T-helper 2 cell (primary cell): ENCODE data around the gene PALLD.

Experiments used
- DNase-seq, 5 experiments: peaks; one replicate each; pipeline versions ENCODE4 v3.0.0 to v3.0.0-alpha.2; 2012 to 2022

The PALLD gene

GRCh38 chr4:168882650-168883233 lies 385.9 kb downstream of the PALLD start:
- no peak for DNase-seq

- no peak for DNase-seq
Observed at GRCh38 chr4:168883513-168883912, 386.7 kb downstream of the PALLD start.

- no peak for DNase-seq
Observed at GRCh38 chr4:168884251-168885124, 387.6 kb downstream of the PALLD start.

GRCh38 chr4:168885400-168885799 lies 388.5 kb downstream of the PALLD start:
- no peak for DNase-seq

- DNase-seq, result no peak
Observed at GRCh38 chr4:168886351-168886750, 389.5 kb downstream of the PALLD start.

GRCh38 chr4:168887809-168888208 lies 391.0 kb downstream of the PALLD start:
- DNase-seq, result no peak

- no peak for DNase-seq
Observed at GRCh38 chr4:168888715-168889215, 391.9 kb downstream of the PALLD start.

GRCh38 chr4:168891086-168891485 lies 394.2 kb downstream of the PALLD start:
- no peak for DNase-seq

GRCh38 chr4:168891688-168892087 lies 394.8 kb downstream of the PALLD start:
- no peak for DNase-seq

GRCh38 chr4:168892475-168892874 lies 395.6 kb downstream of the PALLD start:
- DNase-seq, result no peak

GRCh38 chr4:168893205-168893604 lies 396.4 kb downstream of the PALLD start:
- no peak for DNase-seq

GRCh38 chr4:168893807-168894206 lies 397.0 kb downstream of the PALLD start:
- no peak for DNase-seq

- no peak for DNase-seq
Observed at GRCh38 chr4:168900080-168900479, 403.2 kb downstream of the PALLD start.

- peak in 1 of 5 experiments; percentile 9 for DNase-seq
Observed at GRCh38 chr4:168907119-168907698, 410.4 kb downstream of the PALLD start.

- DNase-seq, result no peak
Observed at GRCh38 chr4:168908093-168908492, 411.2 kb downstream of the PALLD start.

GRCh38 chr4:168908851-168909273 lies 412.0 kb downstream of the PALLD start:
- DNase-seq, result no peak

GRCh38 chr4:168914095-168914494 lies 417.2 kb downstream of the PALLD start:
- no peak for DNase-seq

- peak in 1 of 5 experiments; percentile 45 for DNase-seq
Observed at GRCh38 chr4:168917138-168917779, 420.4 kb downstream of the PALLD start.

GRCh38 chr4:168919706-168920324 lies 423.0 kb downstream of the PALLD start:
- no peak for DNase-seq

GRCh38 chr4:168920441-168921065 lies 423.7 kb downstream of the PALLD start:
- no peak for DNase-seq

- peak in 4 of 5 experiments; percentile 10 to 61 (median 18) for DNase-seq
Observed at GRCh38 chr4:168923526-168924194, 426.8 kb downstream of the PALLD start.
